ENCODE results near the gene TRNP1. TPM values are rescaled to one million over a fixed set of nuclear protein-coding genes. Genes with fewer than 3 reads are reported as not detected.

TRNP1 gene
- polyA plus RNA-seq, 4 donors, result 4.6 to 7.6 (median 6.6) TPM

DNA sequence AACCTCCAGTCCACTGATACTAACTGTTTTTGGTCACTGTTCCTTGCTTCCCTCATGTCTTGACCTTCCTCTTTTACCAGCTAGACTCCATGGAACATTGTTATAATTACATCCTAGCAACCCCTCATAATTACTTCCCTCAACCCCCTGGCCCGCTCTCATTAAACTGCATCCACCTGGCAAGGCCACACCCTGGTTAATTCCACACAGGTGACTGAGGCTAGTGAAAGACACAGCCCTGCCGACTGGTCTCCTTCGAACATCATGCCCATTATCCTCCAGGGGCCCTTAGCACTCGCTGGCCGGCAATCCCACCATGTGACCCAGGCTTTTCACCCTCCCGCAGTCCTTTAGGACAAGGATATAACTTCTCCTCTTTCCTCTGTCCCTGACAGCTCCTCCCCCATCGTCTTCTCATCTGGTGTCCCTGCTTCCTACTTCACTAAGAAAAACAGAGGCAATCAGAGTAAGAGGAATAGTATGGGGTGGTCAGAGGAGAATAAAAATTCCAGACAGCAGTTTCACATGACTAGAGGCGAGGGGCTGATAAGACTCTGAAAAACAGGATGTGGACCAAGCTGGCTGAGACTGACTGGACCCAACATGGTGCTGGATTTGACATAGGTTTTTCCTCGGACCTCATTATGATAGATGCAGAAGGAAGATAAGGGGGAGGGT is 28.0 kb downstream of the TRNP1 start:
- DNase-seq (ENCODE audit: low read depth in 4 of 4, low spot score in 3 of 4), result no peak

DNA sequence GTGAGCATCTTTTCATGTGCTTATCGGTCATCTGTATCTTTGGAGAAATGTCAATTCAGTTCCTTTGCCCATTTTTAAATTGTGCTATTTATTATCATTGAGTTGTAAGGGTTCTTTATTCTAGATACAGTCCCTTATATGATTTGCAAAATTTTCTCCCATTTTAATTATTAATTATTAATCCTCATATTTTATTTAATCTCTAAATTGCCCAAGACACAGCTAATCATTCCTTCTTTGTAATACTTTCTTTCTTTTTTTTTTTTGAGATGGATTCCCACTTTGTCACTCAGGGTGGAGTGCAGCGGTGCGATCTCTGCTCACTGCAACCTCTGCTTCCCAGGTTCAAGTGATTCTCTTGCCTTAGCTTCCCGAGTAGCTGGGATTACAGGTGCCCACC is 32.2 kb downstream of the TRNP1 start:
- DNase-seq (ENCODE audit: low read depth in 4 of 4, low spot score in 3 of 4), result no peak

DNA sequence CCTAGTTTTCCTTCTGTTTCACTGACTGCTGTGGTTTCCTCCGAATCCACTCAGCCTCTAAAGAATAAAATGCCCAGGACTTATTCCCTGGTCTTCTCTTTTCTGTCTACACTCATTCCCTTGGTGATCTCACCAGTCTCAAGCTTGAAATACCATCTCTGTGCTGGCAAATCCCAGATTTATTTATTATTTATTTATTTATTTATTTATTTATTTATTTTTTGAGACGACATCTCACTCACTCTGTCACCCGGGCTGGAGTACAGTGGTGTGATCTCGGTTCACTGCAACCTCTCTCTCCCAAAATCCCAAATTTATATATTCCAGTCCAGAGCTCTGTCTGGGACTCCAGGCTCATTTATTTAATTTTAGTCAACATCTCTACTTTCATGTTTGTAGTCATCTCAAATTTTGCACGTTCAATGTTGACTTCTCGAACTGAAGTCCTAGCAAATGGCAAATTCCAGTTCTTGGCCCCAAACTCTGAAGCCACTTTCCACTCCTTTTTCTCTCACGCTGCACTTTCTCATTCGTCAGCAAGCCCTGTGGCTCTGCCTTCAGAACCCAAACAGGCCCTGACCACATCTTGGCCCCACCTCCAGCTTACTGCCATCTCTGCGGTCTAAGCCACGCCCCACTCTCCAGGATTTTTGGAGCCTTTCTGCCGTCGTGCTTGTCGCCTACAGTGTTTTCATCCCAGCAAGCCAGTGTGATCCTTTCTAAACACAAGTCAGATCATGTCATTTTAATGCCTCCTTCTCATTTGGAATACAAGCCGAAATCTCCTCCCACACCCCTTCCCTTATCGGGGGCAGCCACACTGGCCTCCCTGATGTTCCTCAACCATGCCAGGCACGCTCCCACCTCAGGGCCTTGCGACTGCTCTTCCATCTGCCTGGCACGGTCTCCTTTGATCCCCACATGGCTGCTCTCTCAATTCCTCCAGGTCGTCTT is 33.4 kb downstream of the TRNP1 start:
- DNase-seq (ENCODE audit: low read depth in 4 of 4, low spot score in 3 of 4), result no peak

DNA sequence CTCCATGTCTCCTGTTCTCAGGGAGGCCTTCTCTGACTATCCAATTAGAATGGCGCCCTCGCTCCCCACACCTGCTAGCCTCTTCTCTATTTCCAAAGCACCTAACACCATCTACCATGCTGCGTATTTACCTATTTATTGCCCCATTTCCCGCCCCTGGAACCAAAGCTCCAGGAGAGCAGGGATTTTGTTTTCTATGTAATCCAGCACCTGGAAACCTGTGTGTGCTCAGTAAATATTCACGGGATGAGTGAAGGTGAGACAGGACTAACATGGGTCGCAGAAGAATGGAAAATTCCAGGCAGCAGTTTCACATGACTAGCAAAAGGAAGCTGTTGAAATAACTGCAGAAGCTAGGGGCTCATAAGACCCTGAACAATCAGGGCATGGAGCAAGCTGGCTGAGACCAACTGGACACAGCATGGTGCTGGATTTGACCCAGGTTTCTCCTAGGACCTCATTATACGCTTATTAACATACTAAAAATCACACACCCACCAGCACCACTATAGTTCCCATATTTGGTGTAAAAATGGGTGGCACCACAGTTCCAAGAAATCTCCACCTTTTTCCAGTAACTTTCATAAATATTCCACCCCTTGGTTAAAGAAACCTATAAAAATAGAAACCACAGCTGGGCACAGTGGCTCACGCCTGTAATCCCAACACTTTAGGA is 34.2 kb downstream of the TRNP1 start:
- no peak for DNase-seq (ENCODE audit: low read depth in 4 of 4, low spot score in 3 of 4)

DNA sequence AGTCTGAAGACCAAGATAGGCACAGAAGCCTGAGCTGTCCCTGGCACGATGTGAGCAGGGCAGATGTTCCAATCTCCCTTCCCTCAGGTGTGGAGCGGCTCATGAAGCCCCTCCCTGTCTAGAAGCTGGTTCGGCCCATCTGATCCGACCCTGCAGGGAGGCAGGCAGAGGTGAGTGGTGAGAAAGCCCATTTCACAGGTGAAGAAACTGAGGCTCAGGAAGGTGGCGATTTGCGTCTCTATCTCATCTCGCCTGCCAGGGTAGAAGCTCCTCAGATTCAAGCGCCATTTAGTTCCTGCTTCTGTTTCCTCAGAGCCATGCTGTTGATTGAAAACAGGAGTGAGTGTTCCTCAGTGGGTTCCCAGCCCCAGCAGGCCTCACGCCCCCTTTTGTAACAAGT is 36.0 kb downstream of the TRNP1 start:
- DNase-seq (ENCODE audit: low read depth in 4 of 4, low spot score in 3 of 4), result no peak

DNA sequence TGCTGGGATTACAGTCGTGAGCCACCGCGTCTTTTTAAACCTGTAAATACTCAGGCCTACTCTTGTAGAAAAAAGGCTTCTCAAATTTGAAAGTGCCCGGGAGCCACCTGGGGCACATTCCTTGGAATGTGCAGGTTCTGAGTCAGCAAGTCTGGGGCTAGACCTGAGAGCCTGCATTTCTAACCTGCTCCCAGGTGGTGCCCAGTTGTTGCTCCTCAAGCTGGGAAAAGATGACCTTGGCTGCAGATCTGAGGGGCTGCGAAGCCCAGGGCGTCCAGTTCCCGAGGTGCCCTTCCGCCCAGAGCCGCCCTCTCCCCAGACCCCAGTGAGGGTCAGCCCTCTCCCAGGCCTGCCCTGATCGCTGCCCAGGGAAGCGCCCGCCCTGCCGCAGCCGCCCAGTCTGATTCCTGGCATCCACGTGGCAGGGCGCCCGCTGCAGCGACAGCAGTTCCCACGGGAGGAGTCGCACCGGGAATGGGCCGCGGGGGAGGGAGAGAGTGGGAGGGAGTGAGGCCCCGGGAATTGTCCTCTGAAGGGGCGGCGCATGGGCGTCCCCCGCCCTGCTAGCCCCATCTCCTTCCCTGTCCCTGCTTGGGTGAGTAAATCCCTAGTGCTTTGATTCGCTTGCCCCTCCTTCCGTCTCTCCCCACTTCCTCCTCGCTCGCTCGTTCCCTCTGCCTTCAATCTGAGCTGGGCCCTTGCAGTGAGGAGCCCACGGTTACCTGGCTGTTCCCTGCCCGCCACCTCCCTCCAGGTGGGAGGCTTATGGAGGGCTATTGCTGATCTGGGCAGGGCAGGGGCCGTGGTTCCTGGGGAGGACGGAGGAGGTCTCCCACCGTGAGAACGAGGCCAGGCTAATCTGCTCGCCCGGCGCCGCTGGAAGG is 38.0 kb downstream of the TRNP1 start:
- DNase-seq (ENCODE audit: low read depth in 4 of 4, low spot score in 3 of 4), result peak in 2 of 4 donors; percentile 60 to 72

DNA sequence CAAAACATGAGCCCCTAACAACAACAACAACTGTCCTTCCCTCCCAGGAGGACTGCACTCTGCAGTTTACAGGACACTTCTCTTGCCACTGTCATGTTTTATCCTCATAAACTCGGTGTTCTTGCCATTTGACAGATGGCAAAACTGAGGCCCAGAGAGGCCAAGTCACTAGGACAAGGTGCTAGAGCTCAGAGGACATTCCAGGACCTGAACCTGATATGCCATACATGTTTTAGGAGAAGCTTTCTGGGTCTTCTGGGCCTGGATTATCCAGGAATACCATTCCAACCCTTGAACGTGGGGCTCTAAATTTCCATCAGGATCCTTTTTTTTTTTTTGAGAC is 38.6 kb downstream of the TRNP1 start:
- DNase-seq (ENCODE audit: low read depth in 4 of 4, low spot score in 3 of 4), result no peak

DNA sequence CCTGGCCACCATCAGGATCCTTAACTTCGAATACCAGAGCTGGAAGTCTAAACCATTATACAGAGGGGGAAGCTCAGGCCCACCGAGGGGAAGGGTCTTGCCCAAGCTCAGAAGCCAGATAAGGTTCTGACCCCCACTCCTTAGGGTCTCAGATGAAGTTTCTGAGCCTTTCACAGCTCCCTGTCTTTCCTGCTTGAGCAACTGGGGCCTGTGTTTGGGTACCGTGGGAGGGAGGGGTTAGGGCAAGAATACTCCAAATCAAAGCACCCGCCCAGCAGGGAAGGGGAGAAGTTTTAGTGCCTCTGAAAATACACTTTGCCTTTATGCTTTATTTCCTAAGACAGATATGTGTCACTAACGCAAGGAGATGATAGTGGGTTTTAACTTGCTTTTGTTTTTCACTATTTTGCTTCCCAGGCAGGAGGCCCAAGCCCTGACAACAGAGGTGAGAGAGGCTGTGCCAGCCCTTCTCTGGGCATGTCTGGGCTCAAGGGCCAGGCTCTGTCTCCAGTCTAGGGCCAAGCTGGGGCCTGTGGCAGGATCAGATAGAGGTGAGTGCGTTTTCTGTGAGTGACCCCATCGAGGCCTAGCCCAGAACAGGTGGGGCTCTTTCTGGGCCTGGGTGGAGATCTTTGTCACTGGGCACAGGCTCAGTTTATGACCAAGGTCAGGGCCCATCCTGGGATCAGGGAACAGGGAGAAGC is 39.7 kb downstream of the TRNP1 start:
- DNase-seq (ENCODE audit: low read depth in 4 of 4, low spot score in 3 of 4), result no peak

DNA sequence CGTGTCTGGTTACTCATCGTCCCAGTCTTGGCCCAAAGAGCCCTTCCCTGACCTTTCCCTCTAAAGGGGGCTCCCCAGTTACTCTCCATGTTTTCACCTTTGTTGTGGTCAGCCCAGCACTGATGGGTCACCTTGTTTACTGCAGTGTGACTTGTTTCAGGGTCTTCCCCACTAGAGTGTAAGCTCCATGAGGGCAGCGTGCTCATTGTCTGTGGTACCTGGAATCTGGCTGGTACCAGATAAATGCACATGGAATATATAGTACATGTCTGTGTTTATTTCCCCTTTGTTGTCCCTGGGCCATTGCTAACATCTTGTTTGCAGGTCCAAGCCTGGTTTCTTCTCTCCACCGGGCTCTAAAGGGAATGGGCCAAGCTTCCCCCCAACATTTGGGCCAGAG is 41.9 kb downstream of the TRNP1 start:
- DNase-seq (ENCODE audit: low read depth in 4 of 4, low spot score in 3 of 4), result no peak

DNA sequence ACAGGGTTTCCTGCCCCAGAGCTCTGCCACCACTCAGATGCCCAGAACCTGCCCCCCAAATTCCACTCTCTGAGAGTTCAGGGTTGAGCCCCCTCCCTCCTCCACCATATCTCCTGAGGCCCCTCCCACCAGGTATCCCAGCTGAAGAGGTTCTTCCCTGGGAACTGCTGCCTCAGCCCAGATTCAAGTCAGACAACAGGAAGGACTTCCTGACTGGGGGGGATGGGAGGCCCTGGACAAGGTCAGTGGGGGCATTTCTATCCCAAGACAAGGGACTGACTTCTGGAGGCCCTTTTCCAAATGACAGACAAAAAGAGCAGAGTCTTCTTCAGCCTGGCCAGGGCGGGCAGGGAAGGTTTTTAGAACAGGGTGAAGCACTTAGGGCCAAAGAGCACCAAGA is 43.2 kb downstream of the TRNP1 start:
- DNase-seq (ENCODE audit: low read depth in 4 of 4, low spot score in 3 of 4), result no peak

DNA sequence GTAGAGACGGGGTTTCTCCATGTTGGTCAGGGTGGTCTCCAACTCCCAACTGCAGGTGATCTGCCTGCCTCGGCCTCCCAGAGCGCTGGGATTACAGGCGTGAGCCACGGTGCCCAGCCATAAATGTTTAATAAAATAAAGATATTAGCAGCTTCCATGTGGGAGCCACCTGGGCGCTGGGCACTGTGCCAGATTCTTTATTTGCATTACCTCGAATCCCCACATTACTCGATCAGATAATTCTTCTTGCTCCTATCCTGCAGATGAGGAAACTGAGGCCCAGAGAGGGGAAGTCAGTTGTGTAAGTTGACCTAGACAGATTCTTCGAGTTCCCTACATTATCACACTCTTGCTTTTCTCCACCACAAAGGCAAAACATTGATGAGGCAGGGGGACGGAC is 44.0 kb downstream of the TRNP1 start:
- DNase-seq (ENCODE audit: low read depth in 4 of 4, low spot score in 3 of 4), result no peak

DNA sequence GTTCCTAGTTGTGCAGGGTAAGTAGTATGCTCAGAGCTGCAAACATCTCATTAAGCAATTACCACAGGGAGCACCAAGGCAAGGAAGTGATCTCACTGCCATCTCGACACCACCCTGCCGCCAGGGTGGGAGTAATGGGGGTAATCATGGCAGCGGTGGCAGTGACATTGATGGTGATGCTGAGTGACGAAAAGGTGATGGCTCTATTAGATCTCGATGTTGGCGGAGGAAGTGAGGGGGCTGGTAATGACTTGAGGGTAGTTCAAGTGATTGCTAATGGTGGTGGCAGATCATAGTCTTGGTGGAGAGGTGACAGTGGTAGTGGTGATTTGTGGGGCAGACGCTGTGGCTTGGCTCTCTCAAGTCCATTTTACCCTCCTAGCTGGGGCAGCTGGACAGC is 44.5 kb downstream of the TRNP1 start:
- no peak for DNase-seq (ENCODE audit: low read depth in 4 of 4, low spot score in 3 of 4)

DNA sequence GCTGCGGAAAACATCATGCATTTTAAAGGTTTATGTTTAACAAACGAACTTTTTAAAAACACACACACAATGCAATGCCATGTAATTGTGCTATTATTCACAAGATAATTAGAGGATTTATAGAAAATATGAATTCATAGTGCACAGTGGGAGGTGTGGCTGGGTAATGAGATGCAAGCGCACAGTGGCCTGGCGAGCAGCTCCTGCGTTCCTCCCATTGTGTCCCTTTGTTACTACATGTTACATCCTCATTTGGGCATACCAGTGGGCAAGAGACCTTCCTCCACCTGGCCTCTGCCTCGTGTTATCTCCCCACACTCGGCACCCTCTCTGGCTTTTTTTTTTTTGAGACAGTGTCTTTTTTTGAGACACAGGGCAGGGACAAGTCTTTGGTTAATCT is 49.2 kb downstream of the TRNP1 start:
- DNase-seq (ENCODE audit: low read depth in 4 of 4, low spot score in 3 of 4), result no peak

DNA sequence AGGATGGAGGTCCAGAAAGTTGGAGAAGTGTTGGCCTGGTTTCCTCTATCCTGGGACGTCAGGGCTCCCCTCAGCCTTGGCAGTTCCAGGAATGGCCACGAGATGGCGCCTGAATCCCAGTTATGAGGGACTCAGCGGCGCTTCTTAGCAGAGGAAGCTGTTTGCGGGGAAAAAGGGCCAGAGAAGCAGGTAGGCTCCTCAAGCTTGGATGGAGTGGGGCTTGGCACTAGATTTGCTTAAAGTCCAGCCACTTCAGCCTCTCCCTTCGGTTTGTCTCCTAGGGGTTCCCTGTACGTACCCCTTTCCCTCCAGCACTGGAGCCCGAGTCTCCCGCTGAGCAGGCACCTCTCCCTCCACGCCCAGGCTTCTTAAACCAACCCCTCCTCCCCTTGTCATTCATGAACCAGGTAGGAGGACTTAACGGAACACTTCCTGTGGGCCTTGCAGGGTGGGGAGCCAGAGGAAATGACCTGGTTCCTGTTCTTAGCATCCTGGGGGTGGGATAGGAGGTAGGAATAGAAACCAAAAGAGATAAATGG is 51.2 kb downstream of the TRNP1 start:
- DNase-seq (ENCODE audit: low read depth in 4 of 4, low spot score in 3 of 4), result no peak

DNA sequence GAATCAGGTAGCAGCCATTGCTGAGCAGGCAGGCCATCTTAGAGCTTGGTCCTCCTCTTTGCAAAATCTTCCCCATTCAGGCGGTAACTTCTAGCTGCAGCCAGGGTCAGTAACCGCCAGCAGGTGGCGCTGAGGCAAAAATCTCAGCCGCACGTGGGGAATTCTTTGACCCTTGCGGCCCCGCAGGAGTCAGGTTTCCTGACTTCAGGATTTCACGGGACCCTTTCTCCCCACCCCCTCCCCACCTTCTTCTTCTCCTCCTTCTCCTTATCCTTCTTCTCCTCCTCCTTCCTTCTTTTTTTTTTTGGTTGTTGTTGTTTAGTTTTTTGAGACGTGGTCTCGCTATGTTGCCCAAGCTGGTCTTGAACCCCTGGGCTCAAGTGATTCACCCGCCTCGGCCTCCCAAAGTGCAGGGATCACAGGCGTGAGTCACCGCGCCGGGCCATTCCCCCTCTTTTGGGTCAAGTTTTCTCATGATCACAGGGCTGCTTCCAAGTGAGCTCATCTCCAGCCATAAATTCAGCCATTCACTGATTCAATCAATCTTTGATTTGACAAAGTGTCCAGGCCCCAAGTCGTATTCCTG is 52.6 kb downstream of the TRNP1 start:
- DNase-seq (ENCODE audit: low read depth in 4 of 4, low spot score in 3 of 4), result no peak

DNA sequence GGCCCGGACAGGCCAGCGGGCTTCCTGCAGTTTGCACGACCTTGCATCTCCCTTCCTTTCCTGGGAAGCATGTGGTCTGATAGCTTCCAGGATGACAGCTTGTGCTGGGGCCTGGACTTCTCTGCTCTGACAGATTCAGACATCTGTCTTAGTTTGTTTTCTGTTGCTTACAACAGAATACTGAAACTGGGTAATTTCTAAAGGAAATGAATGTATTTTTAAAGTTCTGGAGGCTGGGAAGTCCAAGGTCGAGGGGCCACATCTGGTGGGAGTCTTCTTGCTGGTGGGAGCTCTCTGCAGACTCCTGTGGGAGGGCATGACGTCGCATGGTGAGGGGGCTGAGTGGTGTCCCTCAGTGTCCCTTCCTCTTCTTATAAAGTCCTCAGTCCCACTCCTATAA is 54.4 kb downstream of the TRNP1 start:
- DNase-seq (ENCODE audit: low read depth in 4 of 4, low spot score in 3 of 4), result no peak

DNA sequence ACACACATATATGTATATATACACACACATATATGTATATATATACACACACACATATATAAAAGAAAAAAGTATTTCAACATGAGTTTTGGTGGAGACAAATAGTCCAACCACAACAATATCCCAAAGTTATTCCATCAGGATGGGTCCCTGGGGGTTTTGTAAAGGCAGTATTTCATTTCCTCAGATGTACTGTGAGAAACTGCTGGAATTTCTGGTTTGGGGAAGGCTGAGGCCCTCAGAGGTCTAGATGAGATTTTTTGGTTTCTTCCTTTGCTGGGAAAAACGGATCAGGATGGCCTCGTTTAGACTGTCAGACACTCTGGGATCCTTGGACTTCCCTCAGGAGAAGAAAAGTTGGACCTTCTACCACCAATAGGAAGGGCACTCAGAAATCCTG is 55.6 kb downstream of the TRNP1 start:
- no peak for DNase-seq (ENCODE audit: low read depth in 4 of 4, low spot score in 3 of 4)

DNA sequence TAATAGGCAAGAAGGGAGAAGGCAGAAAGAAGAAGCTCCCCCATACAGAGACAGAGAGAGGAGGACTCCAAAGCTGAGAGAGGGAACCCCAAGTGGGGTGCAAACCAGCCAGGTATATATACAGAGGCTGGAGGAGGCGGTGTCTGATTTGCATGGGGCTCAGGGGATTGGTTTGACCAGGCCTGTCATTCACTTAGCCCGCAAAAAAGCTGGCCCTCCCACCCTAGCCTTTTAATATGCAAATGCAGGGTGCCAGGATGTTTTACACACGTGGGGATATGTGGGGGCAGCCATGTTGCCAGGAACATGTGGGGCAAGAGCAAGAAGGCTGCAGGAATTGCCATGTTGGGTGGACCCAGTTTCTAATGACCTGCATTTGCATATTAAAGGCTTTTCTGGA is 56.1 kb downstream of the TRNP1 start:
- DNase-seq (ENCODE audit: low read depth in 4 of 4, low spot score in 3 of 4), result no peak
